HEK293 (cell line): ENCODE data around the gene NOS2.
"Not testable (repeated sequence)": the region's sequence is repeated elsewhere in the genome, so short reads cannot be mapped to it uniquely, and the experiment has no call there.

ENCODE experiments used
- CTCF ChIA-PET: fragments of 350-600 bp; formaldehyde crosslinking; extraction: SDS; loops from one replicate; lab custom pipeline; 2021; ENCODE audit warnings: antibody characterized with exemption; lab: Yijun Ruan, JAX
- POLR2A ChIA-PET: fragments of 300-600 bp; formaldehyde crosslinking; extraction: SDS; loops from one replicate; lab custom pipeline; 2020; ENCODE audit warnings: antibody characterized with exemption, inconsistent platforms; lab: Yijun Ruan, JAX
- H3K27ac ChIP-seq: fragments of 200-500 bp; sonication (Bioruptor generic); 2 replicates; pipeline ENCODE4 v1.5.1; 2014; ENCODE audit warnings: low read depth, low read length, control low read depth, inconsistent platforms; ENCODE audit errors: extremely low read depth
- H3K36me3 ChIP-seq, 2 experiments: fragments of 200-500 bp in 1 of 2; sonication (Bioruptor generic) in 1 of 2; 1 replicate in 1 of 2; 2 replicates in 1 of 2; pipeline ENCODE4 v1.5.1; 2014 to 2017; ENCODE audit warnings: inconsistent platforms in 2 of 2, low read length in 2 of 2; ENCODE audit not compliant: control insufficient read depth in 2 of 2, insufficient read depth in 1 of 2
- H3K4me1 ChIP-seq: fragments of 200-500 bp; sonication (Bioruptor generic); 2 replicates; pipeline ENCODE4 v1.5.1; 2014; ENCODE audit warnings: mild to moderate bottlenecking, low read length, inconsistent platforms; ENCODE audit not compliant: control insufficient read depth, insufficient read depth
- H3K4me3 ChIP-seq: 2 replicates; pipeline ENCODE4 v1.5.1; 2011; ENCODE audit warnings: low read depth, mild to moderate bottlenecking, control low read depth, low read length, moderate library complexity
- H3K9me3 ChIP-seq: fragments of 200-500 bp; sonication (Bioruptor generic); 2 replicates; pipeline ENCODE4 v1.5.1; 2014; ENCODE audit warnings: low read depth, low read length, inconsistent platforms; ENCODE audit not compliant: control insufficient read depth, insufficient read depth
- TRIM28 ChIP-seq: IDR thresholded peaks from 2 replicates; pipeline ENCODE4 v1.6.1; 2011; ENCODE audit warnings: low read length, control low read depth, borderline replicate concordance
- WT1 ChIP-seq: fragments of 450-650 bp; formaldehyde crosslinking; IDR thresholded peaks from 2 replicates; pipeline ENCODE4 v1.5.1; 2016; ENCODE audit warnings: missing biosample characterization, missing genetic modification characterization
- YY1 ChIP-seq: fragments of 450-650 bp; formaldehyde crosslinking; IDR thresholded peaks from 2 replicates; pipeline ENCODE4 v1.5.1; 2018; ENCODE audit warnings: missing biosample characterization, missing genetic modification characterization
- ZBTB21 ChIP-seq: fragments of 450-650 bp; formaldehyde crosslinking; IDR thresholded peaks from 2 replicates; pipeline ENCODE4 v1.5.1; 2017; ENCODE audit warnings: missing biosample characterization, missing genetic modification characterization
- ZNF114 ChIP-seq: fragments of 450-650 bp; formaldehyde crosslinking; IDR thresholded peaks from 2 replicates; pipeline ENCODE4 v1.5.0; 2017; ENCODE audit warnings: missing biosample characterization, missing genetic modification characterization
- ZNF138 ChIP-seq: fragments of 450-650 bp; formaldehyde crosslinking; IDR thresholded peaks from 2 replicates; pipeline ENCODE4 v1.5.1; 2016; ENCODE audit warnings: missing biosample characterization, missing genetic modification characterization, borderline replicate concordance
- ZNF202 ChIP-seq: fragments of 450-650 bp; formaldehyde crosslinking; IDR thresholded peaks from 2 replicates; pipeline ENCODE4 v1.5.1; 2016; ENCODE audit warnings: missing biosample characterization, missing genetic modification characterization, borderline replicate concordance
- ZNF274 ChIP-seq, 2 experiments: fragments of 200-500 bp in 1 of 2; fragments of 450-650 bp in 1 of 2; sonication (Bioruptor generic) in 1 of 2; formaldehyde crosslinking in 1 of 2; IDR thresholded peaks; 2 replicates each; pipeline versions ENCODE4 v1.5.1 to v1.6.1; 2014 to 2016; ENCODE audit warnings: borderline replicate concordance in 1 of 2, inconsistent platforms in 1 of 2, low read length in 1 of 2, missing biosample characterization in 1 of 2, missing genetic modification characterization in 1 of 2
- ZNF311 ChIP-seq: fragments of 450-650 bp; formaldehyde crosslinking; IDR thresholded peaks from 2 replicates; pipeline ENCODE4 v1.5.1; 2017; ENCODE audit warnings: missing biosample characterization, missing genetic modification characterization, borderline replicate concordance
- ZNF391 ChIP-seq: fragments of 450-650 bp; formaldehyde crosslinking; IDR thresholded peaks from 2 replicates; pipeline ENCODE4 v1.5.1; 2016; ENCODE audit warnings: low read depth, missing biosample characterization, missing genetic modification characterization, borderline replicate concordance
- ZNF433 ChIP-seq: fragments of 450-650 bp; formaldehyde crosslinking; IDR thresholded peaks from 2 replicates; pipeline ENCODE4 v1.5.1; 2016; ENCODE audit warnings: missing biosample characterization, missing genetic modification characterization, low read depth
- TF ChIP-seq, protein P1 (sequence below): fragments of 450-650 bp; formaldehyde crosslinking; optimal IDR thresholded peaks from 2 replicates; pipeline ENCODE3; 2016; ENCODE audit warnings: missing biosample characterization, mild to moderate bottlenecking, missing genetic modification characterization
- TF ChIP-seq, protein P2 (sequence below): fragments of 450-650 bp; formaldehyde crosslinking; IDR thresholded peaks from 2 replicates; pipeline ENCODE4 v1.5.1; 2016; ENCODE audit warnings: missing biosample characterization, missing genetic modification characterization
- TF ChIP-seq, protein P3 (sequence below): fragments of 450-650 bp; formaldehyde crosslinking; IDR thresholded peaks from 2 replicates; pipeline ENCODE4 v1.5.1; 2017; ENCODE audit warnings: missing biosample characterization, missing genetic modification characterization
- TF ChIP-seq, protein P4 (sequence below): fragments of 450-650 bp; formaldehyde crosslinking; IDR thresholded peaks from 2 replicates; pipeline ENCODE4 v1.5.0; 2017; ENCODE audit warnings: missing biosample characterization, missing genetic modification characterization, borderline replicate concordance
- TF ChIP-seq, protein P5 (sequence below): fragments of 450-650 bp; IDR thresholded peaks from 2 replicates; pipeline ENCODE4 v1.5.1; 2018; ENCODE audit warnings: missing biosample characterization, mild to moderate bottlenecking, missing genetic modification characterization

Gene NOS2

DNA sequence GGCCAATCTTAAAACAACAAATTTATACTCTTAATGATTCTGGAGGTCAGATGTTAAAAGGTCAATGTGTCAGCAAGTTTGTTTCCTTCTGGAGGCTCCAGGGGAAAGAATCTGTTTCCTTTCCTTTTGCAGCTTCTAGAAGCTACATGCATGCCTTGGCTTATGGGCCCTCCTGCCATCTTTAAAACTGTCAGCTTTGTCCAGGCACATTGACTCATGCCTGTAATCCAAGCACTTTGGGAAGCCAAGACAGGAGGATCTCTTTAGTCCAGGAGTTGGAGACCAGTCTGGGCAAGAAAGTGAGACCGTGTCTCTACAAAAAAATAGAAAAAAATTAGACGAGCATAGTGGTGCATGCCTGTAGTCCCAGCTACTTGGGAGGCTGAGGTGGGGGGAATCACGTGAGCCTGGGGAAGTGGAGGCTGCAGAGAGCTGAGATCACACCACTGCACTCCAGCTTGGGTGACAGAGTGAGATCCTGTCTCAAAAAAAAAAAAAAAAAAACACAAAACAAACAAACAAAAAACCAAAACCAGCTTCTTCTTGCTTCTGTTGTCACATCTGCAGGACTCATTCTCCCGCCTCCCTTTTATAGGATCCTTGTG, 58.3 kb downstream of the NOS2 start (continued):
- TF ChIP-seq, protein P1, sequence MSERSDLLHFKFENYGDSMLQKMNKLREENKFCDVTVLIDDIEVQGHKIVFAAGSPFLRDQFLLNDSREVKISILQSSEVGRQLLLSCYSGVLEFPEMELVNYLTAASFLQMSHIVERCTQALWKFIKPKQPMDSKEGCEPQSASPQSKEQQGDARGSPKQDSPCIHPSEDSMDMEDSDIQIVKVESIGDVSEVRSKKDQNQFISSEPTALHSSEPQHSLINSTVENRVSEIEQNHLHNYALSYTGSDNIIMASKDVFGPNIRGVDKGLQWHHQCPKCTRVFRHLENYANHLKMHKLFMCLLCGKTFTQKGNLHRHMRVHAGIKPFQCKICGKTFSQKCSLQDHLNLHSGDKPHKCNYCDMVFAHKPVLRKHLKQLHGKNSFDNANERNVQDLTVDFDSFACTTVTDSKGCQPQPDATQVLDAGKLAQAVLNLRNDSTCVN (tag by site-specific recombination): no peak
- TF ChIP-seq ZNF311 (tag by site-specific recombination): no peak
- TF ChIP-seq ZNF274 (IDR thresholded peaks at IDR 0.05; ENCODE audit: low read length): no peak
- TF ChIP-seq ZNF274 (tag by site-specific recombination; IDR thresholded peaks at IDR 0.05; ENCODE audit: borderline replicate concordance): no peak
- TF ChIP-seq, all 188 proteins: peak for 0

DNA sequence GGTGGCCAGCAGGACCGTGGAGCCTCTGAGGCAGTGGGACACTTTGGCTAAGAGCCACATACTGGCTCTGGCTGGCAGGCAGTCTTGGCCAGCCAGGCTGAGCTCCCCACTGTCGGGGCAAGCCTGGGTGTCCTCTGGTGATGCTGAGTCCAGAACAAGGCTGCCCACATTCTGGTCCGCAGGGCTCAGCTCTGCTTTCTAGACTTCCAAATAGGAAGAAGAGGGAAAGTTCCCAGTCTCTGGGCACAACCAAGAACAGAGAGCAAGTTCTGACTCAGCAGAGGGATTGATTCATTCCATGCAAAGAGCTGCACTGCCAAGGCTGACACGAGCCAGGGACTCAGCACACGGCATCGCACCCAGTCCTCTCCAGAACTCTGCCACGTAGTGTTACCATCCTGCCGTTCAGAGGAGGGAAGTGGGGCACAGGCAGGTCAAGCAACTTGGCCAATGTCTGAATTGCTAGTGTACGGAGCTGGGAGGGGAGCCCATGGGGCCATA, 58.9 kb downstream of the NOS2 start:
- TF ChIP-seq TRIM28 (no peak), ZNF202 (tag by site-specific recombination) (no peak), WT1 (tag by site-specific recombination) (no peak), ZBTB21 (tag by site-specific recombination) (no peak)
- TF ChIP-seq, protein P2, sequence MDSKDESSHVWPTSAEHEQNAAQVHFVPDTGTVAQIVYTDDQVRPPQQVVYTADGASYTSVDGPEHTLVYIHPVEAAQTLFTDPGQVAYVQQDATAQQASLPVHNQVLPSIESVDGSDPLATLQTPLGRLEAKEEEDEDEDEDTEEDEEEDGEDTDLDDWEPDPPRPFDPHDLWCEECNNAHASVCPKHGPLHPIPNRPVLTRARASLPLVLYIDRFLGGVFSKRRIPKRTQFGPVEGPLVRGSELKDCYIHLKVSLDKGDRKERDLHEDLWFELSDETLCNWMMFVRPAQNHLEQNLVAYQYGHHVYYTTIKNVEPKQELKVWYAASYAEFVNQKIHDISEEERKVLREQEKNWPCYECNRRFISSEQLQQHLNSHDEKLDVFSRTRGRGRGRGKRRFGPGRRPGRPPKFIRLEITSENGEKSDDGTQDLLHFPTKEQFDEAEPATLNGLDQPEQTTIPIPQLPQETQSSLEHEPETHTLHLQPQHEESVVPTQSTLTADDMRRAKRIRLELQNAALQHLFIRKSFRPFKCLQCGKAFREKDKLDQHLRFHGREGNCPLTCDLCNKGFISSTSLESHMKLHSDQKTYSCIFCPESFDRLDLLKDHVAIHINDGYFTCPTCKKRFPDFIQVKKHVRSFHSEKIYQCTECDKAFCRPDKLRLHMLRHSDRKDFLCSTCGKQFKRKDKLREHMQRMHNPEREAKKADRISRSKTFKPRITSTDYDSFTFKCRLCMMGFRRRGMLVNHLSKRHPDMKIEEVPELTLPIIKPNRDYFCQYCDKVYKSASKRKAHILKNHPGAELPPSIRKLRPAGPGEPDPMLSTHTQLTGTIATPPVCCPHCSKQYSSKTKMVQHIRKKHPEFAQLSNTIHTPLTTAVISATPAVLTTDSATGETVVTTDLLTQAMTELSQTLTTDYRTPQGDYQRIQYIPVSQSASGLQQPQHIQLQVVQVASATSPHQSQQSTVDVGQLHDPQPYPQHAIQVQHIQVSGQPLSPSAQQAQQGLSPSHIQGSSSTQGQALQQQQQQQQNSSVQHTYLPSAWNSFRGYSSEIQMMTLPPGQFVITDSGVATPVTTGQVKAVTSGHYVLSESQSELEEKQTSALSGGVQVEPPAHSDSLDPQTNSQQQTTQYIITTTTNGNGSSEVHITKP (tag by site-specific recombination): no peak
- TF ChIP-seq, protein P3, sequence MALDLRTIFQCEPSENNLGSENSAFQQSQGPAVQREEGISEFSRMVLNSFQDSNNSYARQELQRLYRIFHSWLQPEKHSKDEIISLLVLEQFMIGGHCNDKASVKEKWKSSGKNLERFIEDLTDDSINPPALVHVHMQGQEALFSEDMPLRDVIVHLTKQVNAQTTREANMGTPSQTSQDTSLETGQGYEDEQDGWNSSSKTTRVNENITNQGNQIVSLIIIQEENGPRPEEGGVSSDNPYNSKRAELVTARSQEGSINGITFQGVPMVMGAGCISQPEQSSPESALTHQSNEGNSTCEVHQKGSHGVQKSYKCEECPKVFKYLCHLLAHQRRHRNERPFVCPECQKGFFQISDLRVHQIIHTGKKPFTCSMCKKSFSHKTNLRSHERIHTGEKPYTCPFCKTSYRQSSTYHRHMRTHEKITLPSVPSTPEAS (tag by site-specific recombination): no peak
- no peaks in the 10 kb centered on the region for H3K4me1 ChIP-seq
- H3K27ac ChIP-seq: no peak overlapping the region
- no peak overlapping the region for H3K4me3 ChIP-seq
- CTCF ChIA-PET: interaction anchor here (0.6 to 3.5 kb wide), 6 partner anchors 8 to 87 kb away, joined by 3 to 24 read pairs (median 4); no protein-coding TSS in a partner anchor
- no peaks in the 10 kb centered on the region for H3K9me3 ChIP-seq
- POLR2A ChIA-PET: no interaction called here
- no peaks in the 10 kb centered on the region for H3K36me3 ChIP-seq

DNA sequence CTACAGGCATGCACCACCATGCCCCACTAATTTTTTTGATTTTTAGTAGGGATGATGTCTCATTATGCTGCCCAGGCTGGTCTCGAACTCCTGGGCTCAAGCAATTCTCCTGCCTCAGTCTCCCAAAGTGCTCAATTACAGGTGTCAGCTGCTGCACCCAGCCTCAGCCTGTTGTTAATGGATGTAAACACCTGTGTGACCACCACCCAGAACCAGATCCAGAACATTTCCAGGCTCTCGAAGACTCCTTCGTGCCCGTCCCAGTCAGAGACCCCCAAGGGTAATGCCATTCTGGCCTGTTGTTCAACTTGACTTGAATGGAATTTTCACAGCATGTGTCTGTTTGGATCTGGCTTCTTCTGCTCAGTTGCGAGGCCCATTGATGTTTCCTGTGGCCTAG, 59.8 kb downstream of the NOS2 start:
- H3K36me3 ChIP-seq, H3K4me1 ChIP-seq, POLR2A ChIA-PET, H3K4me3 ChIP-seq, H3K27ac ChIP-seq, H3K9me3 ChIP-seq: not testable (repeated sequence)
- CTCF ChIA-PET: interaction anchor here (0.6 to 3.5 kb wide), 5 partner anchors 13 to 46 kb away, joined by 3 to 24 read pairs (median 6); no protein-coding TSS in a partner anchor

DNA sequence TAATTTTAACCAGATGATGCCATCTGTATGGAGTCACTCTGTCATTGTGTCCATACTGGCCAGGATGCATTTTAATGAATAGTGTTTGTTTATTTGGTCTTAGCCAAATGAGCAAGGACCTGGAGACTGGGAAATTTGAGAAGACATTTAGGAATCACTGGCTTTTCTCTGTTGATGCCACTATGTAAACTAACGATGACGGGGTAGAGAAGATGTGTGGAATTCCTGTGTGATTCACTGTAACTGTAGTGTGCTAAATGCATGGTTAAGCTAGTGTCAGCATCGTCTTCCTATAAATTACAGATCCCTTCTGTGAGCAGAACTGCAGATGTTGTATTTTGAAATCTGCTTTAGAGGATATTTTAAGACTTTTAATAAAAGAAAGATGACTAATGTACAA, 66.6 kb downstream of the NOS2 start:
- H3K27ac ChIP-seq: no peak overlapping the region
- CTCF ChIA-PET: interaction anchor here (0.6 to 2.1 kb wide), 4 partner anchors 8 to 26 kb away, joined by 3 to 11 read pairs (median 3); no protein-coding TSS in a partner anchor
- no peaks in the 10 kb centered on the region for H3K9me3 ChIP-seq
- POLR2A ChIA-PET: no interaction called here
- H3K4me3 ChIP-seq: no peak overlapping the region
- no peaks in the 10 kb centered on the region for H3K36me3 ChIP-seq
- no peaks in the 10 kb centered on the region for H3K4me1 ChIP-seq
- TF ChIP-seq ZBTB21 (tag by site-specific recombination) (no peak), ZNF114 (tag by site-specific recombination) (no peak), ZNF138 (tag by site-specific recombination) (no peak), YY1 (no peak), ZNF433 (tag by site-specific recombination) (no peak), ZNF391 (tag by site-specific recombination) (no peak)
- TF ChIP-seq, protein P4, sequence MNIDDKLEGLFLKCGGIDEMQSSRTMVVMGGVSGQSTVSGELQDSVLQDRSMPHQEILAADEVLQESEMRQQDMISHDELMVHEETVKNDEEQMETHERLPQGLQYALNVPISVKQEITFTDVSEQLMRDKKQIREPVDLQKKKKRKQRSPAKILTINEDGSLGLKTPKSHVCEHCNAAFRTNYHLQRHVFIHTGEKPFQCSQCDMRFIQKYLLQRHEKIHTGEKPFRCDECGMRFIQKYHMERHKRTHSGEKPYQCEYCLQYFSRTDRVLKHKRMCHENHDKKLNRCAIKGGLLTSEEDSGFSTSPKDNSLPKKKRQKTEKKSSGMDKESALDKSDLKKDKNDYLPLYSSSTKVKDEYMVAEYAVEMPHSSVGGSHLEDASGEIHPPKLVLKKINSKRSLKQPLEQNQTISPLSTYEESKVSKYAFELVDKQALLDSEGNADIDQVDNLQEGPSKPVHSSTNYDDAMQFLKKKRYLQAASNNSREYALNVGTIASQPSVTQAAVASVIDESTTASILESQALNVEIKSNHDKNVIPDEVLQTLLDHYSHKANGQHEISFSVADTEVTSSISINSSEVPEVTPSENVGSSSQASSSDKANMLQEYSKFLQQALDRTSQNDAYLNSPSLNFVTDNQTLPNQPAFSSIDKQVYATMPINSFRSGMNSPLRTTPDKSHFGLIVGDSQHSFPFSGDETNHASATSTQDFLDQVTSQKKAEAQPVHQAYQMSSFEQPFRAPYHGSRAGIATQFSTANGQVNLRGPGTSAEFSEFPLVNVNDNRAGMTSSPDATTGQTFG: no peak
- TF ChIP-seq, protein P5, sequence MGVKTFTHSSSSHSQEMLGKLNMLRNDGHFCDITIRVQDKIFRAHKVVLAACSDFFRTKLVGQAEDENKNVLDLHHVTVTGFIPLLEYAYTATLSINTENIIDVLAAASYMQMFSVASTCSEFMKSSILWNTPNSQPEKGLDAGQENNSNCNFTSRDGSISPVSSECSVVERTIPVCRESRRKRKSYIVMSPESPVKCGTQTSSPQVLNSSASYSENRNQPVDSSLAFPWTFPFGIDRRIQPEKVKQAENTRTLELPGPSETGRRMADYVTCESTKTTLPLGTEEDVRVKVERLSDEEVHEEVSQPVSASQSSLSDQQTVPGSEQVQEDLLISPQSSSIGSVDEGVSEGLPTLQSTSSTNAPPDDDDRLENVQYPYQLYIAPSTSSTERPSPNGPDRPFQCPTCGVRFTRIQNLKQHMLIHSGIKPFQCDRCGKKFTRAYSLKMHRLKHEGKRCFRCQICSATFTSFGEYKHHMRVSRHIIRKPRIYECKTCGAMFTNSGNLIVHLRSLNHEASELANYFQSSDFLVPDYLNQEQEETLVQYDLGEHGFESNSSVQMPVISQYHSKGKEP: no peak
